T-helper 2 cell treated with Interferon-gamma antibody and Interleukin-4, amounts not matched to agents 5 μg/mL and 100 μg/mL, for 36 hours (primary cell): Measurements from ENCODE around the gene ETFB.

Experiments used
- DNase-seq: peaks from one replicate; pipeline ENCODE4 v3.0.0; 2021; ENCODE audit warnings: low spot score
- H3K27ac Mint-ChIP-seq: one replicate; pipeline ENCODE4 v1.8.0; 2021; ENCODE audit warnings: mild to moderate bottlenecking, mixed read lengths
- H3K27me3 Mint-ChIP-seq: one replicate; pipeline ENCODE4 v1.8.0; 2021; ENCODE audit warnings: low read depth, mixed read lengths
- H3K36me3 Mint-ChIP-seq: one replicate; pipeline ENCODE4 v1.8.0; 2021; ENCODE audit warnings: low read depth, mixed read lengths
- H3K4me1 Mint-ChIP-seq: one replicate; pipeline ENCODE4 v1.8.0; 2021; ENCODE audit warnings: low read depth, mixed read lengths
- H3K4me3 Mint-ChIP-seq: one replicate; pipeline ENCODE4 v1.8.0; 2022; ENCODE audit warnings: mild to moderate bottlenecking, moderate library complexity, mixed read lengths
- H3K9me3 Mint-ChIP-seq: one replicate; pipeline ENCODE4 v1.8.0; 2021; ENCODE audit warnings: mixed read lengths

Gene ETFB

GRCh38 chr19:51389143-51389542, 23.0 kb upstream of the ETFB start:
- peaks cover 22% of the 10 kb centered on the region for H3K4me1 Mint-ChIP-seq
- no peaks in the 10 kb centered on the region for H3K27me3 Mint-ChIP-seq
- no peaks in the 10 kb centered on the region for H3K9me3 Mint-ChIP-seq
- H3K4me3 Mint-ChIP-seq: no peak overlapping the region
- H3K27ac Mint-ChIP-seq: no peak overlapping the region
- DNase-seq: no peak
- no peaks in the 10 kb centered on the region for H3K36me3 Mint-ChIP-seq

GRCh38 chr19:51387924-51388389, 21.8 kb upstream of the ETFB start, which contains the start of gene LIM2:
LIM2 (minus strand) TSS chr19:51387974; CDS start chr19:51387443, 531 bp downstream.
- no peak for DNase-seq
- peaks cover 17% of the 10 kb centered on the region for H3K4me1 Mint-ChIP-seq
- H3K36me3 Mint-ChIP-seq: no peaks in the 10 kb centered on the region
- no peaks in the 10 kb centered on the region for H3K9me3 Mint-ChIP-seq
- no peak within 1 kb of the TSS for H3K4me3 Mint-ChIP-seq
- H3K27me3 Mint-ChIP-seq: no peaks in the 10 kb centered on the region
- peak within 1 kb of the TSS; percentile 55 for H3K27ac Mint-ChIP-seq

GRCh38 chr19:51386882-51387520, 20.8 kb upstream of the ETFB start:
- Mint-ChIP-seq H3K4me1 (peaks cover 12% of the 10 kb centered on the region), H3K36me3 (no peaks in the 10 kb centered on the region), H3K4me3 (no peak overlapping the region), H3K27ac (no peak overlapping the region), H3K9me3 (no peaks in the 10 kb centered on the region), H3K27me3 (no peaks in the 10 kb centered on the region)
- DNase-seq: no peak

GRCh38 chr19:51382004-51382403, 15.8 kb upstream of the ETFB start:
- Mint-ChIP-seq H3K4me3 (no peak overlapping the region), H3K4me1 (peaks cover 11% of the 10 kb centered on the region), H3K9me3 (peaks cover 3% of the 10 kb centered on the region), H3K27ac (no peak overlapping the region), H3K36me3 (no peaks in the 10 kb centered on the region), H3K27me3 (no peaks in the 10 kb centered on the region)
- no peak for DNase-seq

GRCh38 chr19:51380379-51380778, 14.2 kb upstream of the ETFB start:
- peaks cover 3% of the 10 kb centered on the region for H3K9me3 Mint-ChIP-seq
- H3K4me1 Mint-ChIP-seq: peaks cover 23% of the 10 kb centered on the region
- no peaks in the 10 kb centered on the region for H3K36me3 Mint-ChIP-seq
- no peak overlapping the region for H3K27ac Mint-ChIP-seq
- no peak overlapping the region for H3K4me3 Mint-ChIP-seq
- H3K27me3 Mint-ChIP-seq: no peaks in the 10 kb centered on the region
- DNase-seq: no peak

- Mint-ChIP-seq H3K36me3 (peaks cover 1% of the 10 kb centered on the region), H3K9me3 (peaks cover 3% of the 10 kb centered on the region), H3K4me3 (no peak overlapping the region), H3K27ac (no peak overlapping the region), H3K27me3 (no peaks in the 10 kb centered on the region), H3K4me1 (peaks cover 50% of the 10 kb centered on the region)
- no peak for DNase-seq
These were observed 11.2 kb upstream of the ETFB start for GRCh38 chr19:51377422-51377821.

GRCh38 chr19:51375504-51376221, 9.5 kb upstream of the ETFB start:
- Mint-ChIP-seq H3K36me3 (peaks cover 2% of the 10 kb centered on the region), H3K4me1 (peaks cover 68% of the 10 kb centered on the region), H3K27me3 (no peaks in the 10 kb centered on the region), H3K4me3 (peak overlapping the region; percentile 79), H3K27ac (peak overlapping the region; percentile 86), H3K9me3 (no peaks in the 10 kb centered on the region)
- DNase-seq: peak; percentile 76

GRCh38 chr19:51372649-51373504, 6.7 kb upstream of the ETFB start, which contains the start of gene NKG7:
NKG7 (minus strand) TSS chr19:51372654; CDS start chr19:51372535, 119 bp downstream.
- no peaks in the 10 kb centered on the region for H3K27me3 Mint-ChIP-seq
- H3K4me1 Mint-ChIP-seq: peaks cover 70% of the 10 kb centered on the region
- peaks cover 11% of the 10 kb centered on the region for H3K36me3 Mint-ChIP-seq
- peak within 1 kb of the TSS; percentile 100 for H3K27ac Mint-ChIP-seq
- DNase-seq: peak; percentile 90
- H3K9me3 Mint-ChIP-seq: no peaks in the 10 kb centered on the region
- H3K4me3 Mint-ChIP-seq: peak within 1 kb of the TSS; percentile 79

GRCh38 chr19:51372021-51372648, 5.9 kb upstream of the ETFB start:
- peaks cover 73% of the 10 kb centered on the region for H3K4me1 Mint-ChIP-seq
- peaks cover 11% of the 10 kb centered on the region for H3K36me3 Mint-ChIP-seq

GRCh38 chr19:51371186-51371690, 5.0 kb upstream of the ETFB start:
- Mint-ChIP-seq H3K27ac (peak overlapping the region; percentile 100), H3K27me3 (no peaks in the 10 kb centered on the region), H3K36me3 (peaks cover 14% of the 10 kb centered on the region), H3K4me1 (peaks cover 74% of the 10 kb centered on the region), H3K4me3 (peak overlapping the region; percentile 79), H3K9me3 (no peaks in the 10 kb centered on the region)
- DNase-seq: no peak

More at GRCh38 chr19:51372021-51372648, 5.9 kb upstream of the ETFB start:
- no peak for DNase-seq
- Mint-ChIP-seq H3K9me3 (no peaks in the 10 kb centered on the region), H3K27ac (peak overlapping the region; percentile 100), H3K27me3 (no peaks in the 10 kb centered on the region), H3K4me3 (peak overlapping the region; percentile 79)

- no peak for DNase-seq
- H3K4me1 Mint-ChIP-seq: peaks cover 71% of the 10 kb centered on the region
- H3K9me3 Mint-ChIP-seq: no peaks in the 10 kb centered on the region
- peak overlapping the region; percentile 100 for H3K27ac Mint-ChIP-seq
- peaks cover 16% of the 10 kb centered on the region for H3K36me3 Mint-ChIP-seq
- H3K27me3 Mint-ChIP-seq: no peaks in the 10 kb centered on the region
- peak overlapping the region; percentile 79 for H3K4me3 Mint-ChIP-seq
These were observed 4.0 kb upstream of the ETFB start for GRCh38 chr19:51370230-51370629.

- H3K4me1 Mint-ChIP-seq: peaks cover 68% of the 10 kb centered on the region
- peak within 1 kb of the TSS; percentile 96 for H3K27ac Mint-ChIP-seq
- no peaks in the 10 kb centered on the region for H3K27me3 Mint-ChIP-seq
- peak within 1 kb of the TSS; percentile 100 for H3K4me3 Mint-ChIP-seq
- H3K36me3 Mint-ChIP-seq: peaks cover 16% of the 10 kb centered on the region
- no peak for DNase-seq
- no peaks in the 10 kb centered on the region for H3K9me3 Mint-ChIP-seq
These were observed 2.4 kb upstream of the ETFB start, which contains the start of gene CLDND2 for GRCh38 chr19:51368366-51369282. CLDND2 (minus strand) TSS chr19:51369003; CDS start chr19:51368577, 426 bp downstream.
